ENCODE results near the gene ZNF736. TPM values are rescaled to one million over a fixed set of nuclear protein-coding genes. Genes with fewer than 3 reads are reported as not detected.

Gene ZNF736
- total RNA-seq, 1 donor from 2014 or later: 71.6 TPM

- Mint-ChIP-seq H3K4me3 (no peak overlapping the region), H3K27ac (no peak overlapping the region), H3K27me3 (no peaks in the 10 kb centered on the region), H3K4me1 (peaks cover 19% of the 10 kb centered on the region), H3K36me3 (ENCODE audit: low read depth) (no peaks in the 10 kb centered on the region), H3K9me3 (no peaks in the 10 kb centered on the region)
- TF ChIP-seq CTCF (IDR thresholded peaks at IDR 0.05): no peak
- ATAC-seq (ENCODE audit: low read depth): no peak
- CTCF ChIA-PET: no interaction called here
- no peak for DNase-seq
- intact Hi-C loops (cut with micrococcal nuclease): no loop called here
- POLR2A ChIA-PET: no interaction called here
Measured at GRCh38 chr7:64300641-64301405, 12.9 kb upstream of the ZNF736 start.

- CTCF ChIA-PET: interaction anchor here (0.9 to 1.5 kb wide), 3 partner anchors 10 to 255 kb away, joined by 3 to 4 read pairs (median 3); partner anchors contain the start of gene ZNF680
Measured at GRCh38 chr7:64307254-64308015, 6.3 kb upstream of the ZNF736 start.

GRCh38 chr7:64308016-64308270, 5.8 kb upstream of the ZNF736 start:
- peaks cover 8% of the 10 kb centered on the region for H3K36me3 Mint-ChIP-seq (ENCODE audit: low read depth)
- H3K9me3 Mint-ChIP-seq: no peaks in the 10 kb centered on the region
- intact Hi-C loops (cut with micrococcal nuclease): loop anchor here (5.0 kb wide), 3 partner anchors 1564 to 1899 kb away; partner anchors contain the start of genes GUSB, TPST1 and VKORC1L1
- POLR2A ChIA-PET: interaction anchor here (1.4 to 4.2 kb wide), 4 partner anchors 9 to 381 kb away, joined by 5 to 108 read pairs (median 12); partner anchors contain the start of genes ZNF680 and ZNF736
- H3K27ac Mint-ChIP-seq: peak overlapping the region; percentile 98
- ATAC-seq (ENCODE audit: low read depth) (no peak), DNase-seq (no peak)
- TF ChIP-seq CTCF (IDR thresholded peaks at IDR 0.05): no peak
- H3K27me3 Mint-ChIP-seq: no peaks in the 10 kb centered on the region
- peak overlapping the region; percentile 94 for H3K4me3 Mint-ChIP-seq
- CTCF ChIA-PET: interaction anchor here (1.5 kb wide), 1 partner anchor 9 kb away, joined by 3 read pairs; no protein-coding TSS in a partner anchor
- peaks cover 40% of the 10 kb centered on the region for H3K4me1 Mint-ChIP-seq

More at GRCh38 chr7:64307254-64308015, 6.3 kb upstream of the ZNF736 start:
- POLR2A ChIA-PET: interaction anchor here (0.6 to 4.2 kb wide), 11 partner anchors 10 to 699 kb away, joined by 4 to 108 read pairs (median 5); partner anchors contain the start of genes ERV3-1, ZNF107, ZNF138 and ZNF273
- TF ChIP-seq CTCF (IDR thresholded peaks at IDR 0.05): no peak
- Mint-ChIP-seq H3K4me3 (peak overlapping the region; percentile 94), H3K27me3 (no peaks in the 10 kb centered on the region), H3K27ac (peak overlapping the region; percentile 98), H3K9me3 (no peaks in the 10 kb centered on the region), H3K4me1 (peaks cover 40% of the 10 kb centered on the region), H3K36me3 (ENCODE audit: low read depth) (peaks cover 8% of the 10 kb centered on the region)
- intact Hi-C loops (cut with micrococcal nuclease): loop anchor here (1.0 to 5.0 kb wide), 11 partner anchors 13 to 1900 kb away; partner anchors contain the start of genes ERV3-1, GUSB, TPST1 and VKORC1L1
- DNase-seq (peak; percentile 87), ATAC-seq (ENCODE audit: low read depth) (peak; percentile 93)

- peaks cover 14% of the 10 kb centered on the region for H3K36me3 Mint-ChIP-seq (ENCODE audit: low read depth)
- intact Hi-C loops (cut with micrococcal nuclease): no loop called here
- H3K27me3 Mint-ChIP-seq: no peaks in the 10 kb centered on the region
- no peak overlapping the region for H3K27ac Mint-ChIP-seq
- no peak for TF ChIP-seq CTCF (IDR thresholded peaks at IDR 0.05)
- H3K4me3 Mint-ChIP-seq: no peak overlapping the region
- DNase-seq (no peak), ATAC-seq (ENCODE audit: low read depth) (no peak)
- ChIA-PET POLR2A (no interaction called here), CTCF (no interaction called here)
- H3K9me3 Mint-ChIP-seq: no peaks in the 10 kb centered on the region
- H3K4me1 Mint-ChIP-seq: peaks cover 45% of the 10 kb centered on the region
Measured at GRCh38 chr7:64310426-64310825, 3.3 kb upstream of the ZNF736 start.

- CTCF ChIA-PET: interaction anchor here (0.6 kb wide), 1 partner anchor 12 kb away, joined by 5 read pairs; no protein-coding TSS in a partner anchor
- POLR2A ChIA-PET: interaction anchor here (9.0 kb wide), 1 partner anchor 7 kb away, joined by 108 read pairs; no protein-coding TSS in a partner anchor
- Mint-ChIP-seq H3K27ac (peak overlapping the region; percentile 99), H3K4me1 (peaks cover 39% of the 10 kb centered on the region), H3K36me3 (ENCODE audit: low read depth) (peaks cover 16% of the 10 kb centered on the region), H3K4me3 (no peak overlapping the region), H3K27me3 (no peaks in the 10 kb centered on the region), H3K9me3 (no peaks in the 10 kb centered on the region)
- TF ChIP-seq CTCF (IDR thresholded peaks at IDR 0.05): no peak
- intact Hi-C loops (cut with micrococcal nuclease): no loop called here
- ATAC-seq (ENCODE audit: low read depth) (no peak), DNase-seq (no peak)
Measured at GRCh38 chr7:64312826-64313225, 935 bp upstream of the ZNF736 start.
